IPS DF 19.7 (cell line): ENCODE data around the gene ADGRD1.

Experiments used
- DNase-seq: peaks from one replicate; pipeline ENCODE4 v3.0.0-alpha.2; 2013; ENCODE audit warnings: low read depth, low spot score

ADGRD1 gene

GRCh38 chr12:131102991-131103668 lies 149.4 kb downstream of the ADGRD1 start:
- no peak for DNase-seq

- no peak for DNase-seq
Observed at GRCh38 chr12:131103669-131104462, 150.2 kb downstream of the ADGRD1 start.

GRCh38 chr12:131104463-131105350 lies 151.0 kb downstream of the ADGRD1 start:
- peak; percentile 50 for DNase-seq

GRCh38 chr12:131105351-131105735 lies 151.6 kb downstream of the ADGRD1 start:
- no peak for DNase-seq

GRCh38 chr12:131105736-131106348 lies 152.1 kb downstream of the ADGRD1 start:
- no peak for DNase-seq

GRCh38 chr12:131106349-131106941 lies 152.7 kb downstream of the ADGRD1 start:
- DNase-seq = no peak

- no peak for DNase-seq
Observed at GRCh38 chr12:131108177-131108955, 154.7 kb downstream of the ADGRD1 start.

- no peak for DNase-seq
Observed at GRCh38 chr12:131111446-131111845, 157.7 kb downstream of the ADGRD1 start.

GRCh38 chr12:131112021-131112420 lies 158.3 kb downstream of the ADGRD1 start:
- no peak for DNase-seq

- no peak for DNase-seq
Observed at GRCh38 chr12:131112700-131113290, 159.1 kb downstream of the ADGRD1 start.

- no peak for DNase-seq
Observed at GRCh38 chr12:131113568-131114270, 160.0 kb downstream of the ADGRD1 start.

- DNase-seq = no peak
Observed at GRCh38 chr12:131114271-131114670, 160.6 kb downstream of the ADGRD1 start.

- DNase-seq = no peak
Observed at GRCh38 chr12:131114942-131115584, 161.4 kb downstream of the ADGRD1 start.

GRCh38 chr12:131115766-131116467 lies 162.2 kb downstream of the ADGRD1 start:
- DNase-seq = no peak

GRCh38 chr12:131116468-131117117 lies 162.9 kb downstream of the ADGRD1 start:
- DNase-seq = peak; percentile 9

GRCh38 chr12:131117438-131118245 lies 163.9 kb downstream of the ADGRD1 start:
- no peak for DNase-seq

- no peak for DNase-seq
Observed at GRCh38 chr12:131118371-131118770, 164.7 kb downstream of the ADGRD1 start.
